GM18517 (cell line): ENCODE data around the gene APC2.

ENCODE experiments used
- ATAC-seq: cut with Tn5 transposase; IDR thresholded peaks from one replicate; pipeline ENCODE4 v1.9.1; 2021; ENCODE audit warnings: mild to moderate bottlenecking, moderate library complexity; ENCODE audit not compliant: unreplicated experiment

APC2 gene

DNA sequence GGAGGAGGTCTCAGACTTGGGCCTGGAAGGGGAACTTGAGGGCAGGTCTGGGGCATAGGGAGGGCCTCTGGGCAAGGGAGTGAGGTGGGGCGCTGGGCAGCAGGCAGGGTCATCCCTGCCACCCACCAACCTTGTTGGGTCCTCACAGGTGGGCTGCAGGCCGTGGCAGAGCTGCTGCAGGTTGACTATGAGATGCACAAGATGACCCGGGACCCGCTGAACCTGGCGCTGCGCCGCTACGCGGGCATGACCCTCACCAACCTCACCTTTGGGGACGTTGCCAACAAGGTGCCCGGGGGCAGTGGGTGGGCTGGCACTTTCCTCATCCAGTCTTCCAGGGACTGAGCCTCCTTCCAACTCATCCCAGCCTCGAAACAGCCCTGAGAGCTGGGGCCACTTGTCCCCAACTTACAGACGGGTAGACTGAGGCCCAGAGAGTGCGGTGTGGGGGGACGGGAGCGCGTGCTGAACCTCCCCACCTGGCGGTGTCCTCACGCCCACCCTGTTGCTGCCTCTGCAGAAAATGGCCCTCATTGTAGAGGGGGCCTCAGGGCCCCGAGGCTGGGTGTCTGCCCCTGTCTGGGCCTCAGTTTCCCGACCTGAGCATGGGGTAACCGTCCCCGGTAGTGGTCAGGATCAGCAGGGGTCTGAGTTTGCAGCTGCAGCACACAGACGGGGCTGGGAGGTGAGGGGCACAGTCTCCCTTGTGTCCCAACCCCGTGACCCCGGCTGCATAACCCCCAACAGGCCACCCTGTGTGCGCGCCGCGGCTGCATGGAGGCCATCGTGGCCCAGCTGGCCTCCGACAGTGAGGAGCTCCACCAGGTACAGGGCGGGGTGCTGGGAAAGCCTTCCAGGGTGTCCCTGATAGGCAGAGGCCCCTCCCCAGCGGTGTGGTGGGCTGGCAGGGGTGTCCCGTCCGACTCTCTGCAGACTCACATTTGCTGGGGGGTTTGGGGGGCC lies 10.4 kb downstream of the APC2 start:
- ATAC-seq: no peak

DNA sequence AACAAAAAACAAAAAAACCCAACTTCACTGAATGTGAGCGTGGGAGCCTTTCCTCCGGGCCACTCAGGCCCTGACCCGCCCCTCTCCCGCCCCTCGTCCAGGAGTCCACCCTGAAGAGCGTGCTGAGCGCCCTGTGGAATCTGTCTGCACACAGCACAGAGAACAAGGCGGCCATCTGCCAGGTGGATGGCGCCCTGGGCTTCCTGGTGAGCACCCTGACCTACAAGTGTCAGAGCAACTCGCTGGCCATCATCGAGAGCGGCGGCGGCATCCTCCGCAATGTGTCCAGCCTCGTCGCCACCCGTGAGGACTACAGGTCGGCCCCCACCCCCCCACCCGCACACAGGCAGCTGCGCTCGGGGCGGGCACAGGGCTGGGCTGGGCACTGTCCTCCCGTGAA lies 11.9 kb downstream of the APC2 start:
- ATAC-seq: no peak

DNA sequence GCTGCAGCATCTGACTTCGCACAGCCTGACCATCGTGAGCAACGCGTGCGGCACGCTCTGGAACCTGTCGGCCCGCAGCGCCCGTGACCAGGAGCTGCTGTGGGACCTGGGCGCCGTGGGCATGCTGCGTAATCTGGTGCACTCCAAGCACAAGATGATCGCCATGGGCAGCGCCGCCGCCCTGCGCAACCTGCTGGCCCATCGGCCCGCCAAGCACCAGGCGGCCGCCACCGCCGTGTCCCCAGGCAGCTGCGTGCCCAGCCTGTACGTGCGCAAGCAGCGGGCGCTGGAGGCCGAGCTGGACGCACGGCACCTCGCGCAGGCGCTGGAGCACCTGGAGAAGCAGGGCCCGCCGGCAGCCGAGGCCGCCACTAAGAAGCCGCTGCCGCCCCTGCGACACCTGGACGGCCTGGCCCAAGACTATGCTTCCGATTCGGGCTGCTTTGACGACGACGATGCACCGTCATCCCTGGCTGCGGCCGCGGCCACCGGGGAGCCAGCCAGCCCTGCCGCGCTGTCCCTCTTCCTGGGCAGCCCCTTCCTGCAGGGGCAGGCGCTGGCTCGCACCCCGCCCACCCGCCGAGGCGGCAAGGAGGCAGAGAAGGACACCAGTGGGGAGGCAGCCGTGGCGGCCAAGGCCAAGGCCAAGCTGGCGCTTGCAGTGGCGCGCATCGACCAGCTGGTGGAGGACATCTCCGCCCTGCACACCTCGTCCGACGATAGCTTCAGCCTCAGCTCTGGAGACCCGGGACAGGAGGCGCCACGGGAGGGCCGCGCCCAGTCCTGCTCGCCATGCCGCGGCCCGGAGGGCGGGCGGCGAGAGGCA lies 15.5 kb downstream of the APC2 start:
- ATAC-seq: no peak

DNA sequence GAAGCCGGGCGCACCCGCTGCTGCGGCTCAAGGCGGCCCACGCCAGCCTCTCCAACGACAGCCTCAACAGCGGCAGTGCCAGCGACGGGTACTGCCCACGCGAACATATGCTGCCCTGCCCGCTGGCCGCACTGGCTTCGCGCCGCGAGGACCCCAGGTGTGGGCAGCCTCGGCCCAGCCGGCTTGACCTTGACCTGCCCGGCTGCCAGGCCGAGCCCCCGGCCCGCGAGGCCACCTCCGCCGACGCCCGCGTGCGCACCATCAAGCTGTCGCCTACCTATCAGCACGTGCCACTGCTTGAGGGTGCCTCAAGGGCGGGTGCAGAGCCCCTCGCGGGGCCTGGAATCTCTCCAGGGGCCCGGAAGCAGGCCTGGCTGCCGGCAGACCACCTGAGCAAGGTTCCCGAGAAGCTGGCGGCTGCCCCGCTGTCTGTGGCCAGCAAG lies 16.1 kb downstream of the APC2 start:
- no peak for ATAC-seq

DNA sequence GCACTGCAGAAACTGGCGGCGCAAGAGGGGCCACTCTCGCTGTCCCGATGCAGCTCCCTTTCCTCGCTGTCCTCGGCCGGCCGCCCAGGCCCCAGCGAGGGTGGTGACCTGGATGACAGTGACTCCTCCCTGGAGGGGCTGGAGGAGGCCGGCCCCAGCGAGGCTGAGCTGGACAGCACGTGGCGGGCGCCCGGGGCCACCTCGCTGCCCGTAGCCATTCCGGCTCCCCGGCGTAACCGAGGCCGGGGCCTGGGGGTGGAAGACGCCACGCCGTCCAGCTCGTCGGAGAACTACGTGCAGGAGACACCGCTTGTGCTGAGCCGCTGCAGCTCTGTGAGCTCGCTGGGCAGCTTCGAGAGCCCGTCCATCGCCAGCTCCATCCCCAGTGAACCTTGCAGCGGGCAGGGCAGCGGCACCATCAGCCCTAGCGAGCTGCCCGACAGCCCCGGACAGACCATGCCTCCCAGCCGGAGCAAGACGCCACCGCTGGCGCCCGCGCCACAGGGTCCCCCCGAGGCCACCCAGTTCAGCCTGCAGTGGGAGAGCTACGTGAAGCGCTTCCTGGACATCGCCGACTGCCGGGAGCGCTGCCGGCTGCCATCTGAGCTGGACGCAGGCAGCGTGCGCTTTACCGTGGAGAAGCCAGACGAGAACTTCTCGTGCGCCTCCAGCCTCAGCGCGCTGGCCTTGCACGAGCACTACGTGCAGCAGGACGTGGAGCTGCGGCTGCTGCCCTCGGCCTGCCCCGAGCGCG lies 16.7 kb downstream of the APC2 start:
- ATAC-seq: no peak

DNA sequence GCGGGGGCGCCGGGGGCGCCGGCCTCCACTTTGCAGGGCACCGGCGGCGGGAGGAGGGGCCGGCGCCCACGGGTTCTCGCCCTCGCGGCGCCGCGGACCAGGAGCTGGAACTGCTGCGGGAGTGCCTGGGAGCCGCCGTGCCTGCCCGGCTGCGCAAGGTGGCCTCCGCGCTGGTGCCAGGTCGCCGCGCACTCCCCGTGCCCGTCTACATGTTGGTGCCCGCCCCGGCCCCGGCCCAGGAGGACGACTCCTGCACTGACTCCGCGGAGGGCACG lies 17.2 kb downstream of the APC2 start:
- ATAC-seq: no peak

DNA sequence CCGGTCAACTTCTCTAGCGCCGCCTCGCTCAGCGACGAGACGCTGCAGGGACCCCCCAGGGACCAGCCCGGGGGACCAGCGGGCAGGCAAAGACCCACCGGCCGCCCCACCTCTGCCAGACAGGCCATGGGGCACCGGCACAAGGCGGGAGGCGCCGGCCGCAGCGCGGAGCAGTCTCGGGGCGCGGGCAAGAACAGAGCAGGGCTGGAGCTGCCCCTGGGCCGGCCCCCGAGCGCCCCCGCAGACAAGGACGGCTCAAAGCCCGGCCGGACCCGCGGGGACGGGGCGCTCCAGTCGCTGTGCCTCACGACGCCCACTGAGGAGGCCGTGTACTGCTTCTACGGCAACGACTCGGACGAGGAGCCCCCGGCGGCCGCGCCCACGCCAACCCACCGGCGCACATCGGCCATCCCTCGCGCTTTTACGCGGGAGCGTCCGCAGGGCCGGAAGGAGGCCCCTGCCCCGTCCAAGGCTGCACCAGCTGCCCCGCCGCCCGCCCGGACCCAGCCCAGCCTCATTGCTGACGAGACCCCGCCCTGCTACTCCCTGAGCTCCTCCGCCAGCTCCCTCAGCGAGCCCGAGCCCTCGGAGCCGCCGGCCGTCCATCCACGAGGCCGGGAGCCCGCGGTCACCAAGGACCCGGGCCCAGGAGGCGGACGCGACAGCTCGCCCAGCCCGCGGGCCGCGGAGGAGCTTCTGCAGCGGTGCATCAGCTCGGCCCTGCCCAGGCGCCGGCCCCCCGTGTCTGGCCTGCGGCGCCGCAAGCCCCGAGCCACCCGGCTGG lies 17.8 kb downstream of the APC2 start:
- no peak for ATAC-seq

DNA sequence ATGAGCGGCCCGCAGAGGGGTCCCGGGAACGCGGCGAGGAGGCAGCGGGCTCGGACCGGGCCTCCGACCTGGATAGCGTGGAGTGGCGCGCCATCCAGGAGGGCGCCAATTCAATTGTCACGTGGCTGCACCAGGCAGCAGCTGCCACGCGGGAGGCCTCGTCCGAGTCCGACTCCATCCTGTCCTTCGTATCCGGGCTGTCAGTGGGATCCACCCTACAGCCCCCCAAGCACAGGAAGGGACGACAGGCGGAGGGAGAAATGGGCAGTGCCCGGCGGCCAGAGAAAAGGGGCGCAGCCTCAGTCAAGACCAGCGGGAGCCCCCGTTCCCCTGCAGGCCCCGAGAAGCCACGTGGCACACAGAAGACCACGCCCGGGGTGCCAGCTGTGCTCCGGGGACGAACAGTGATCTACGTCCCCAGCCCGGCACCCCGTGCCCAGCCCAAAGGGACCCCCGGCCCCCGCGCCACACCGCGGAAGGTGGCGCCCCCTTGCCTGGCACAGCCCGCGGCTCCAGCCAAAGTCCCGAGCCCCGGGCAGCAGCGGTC lies 18.4 kb downstream of the APC2 start:
- no peak for ATAC-seq

DNA sequence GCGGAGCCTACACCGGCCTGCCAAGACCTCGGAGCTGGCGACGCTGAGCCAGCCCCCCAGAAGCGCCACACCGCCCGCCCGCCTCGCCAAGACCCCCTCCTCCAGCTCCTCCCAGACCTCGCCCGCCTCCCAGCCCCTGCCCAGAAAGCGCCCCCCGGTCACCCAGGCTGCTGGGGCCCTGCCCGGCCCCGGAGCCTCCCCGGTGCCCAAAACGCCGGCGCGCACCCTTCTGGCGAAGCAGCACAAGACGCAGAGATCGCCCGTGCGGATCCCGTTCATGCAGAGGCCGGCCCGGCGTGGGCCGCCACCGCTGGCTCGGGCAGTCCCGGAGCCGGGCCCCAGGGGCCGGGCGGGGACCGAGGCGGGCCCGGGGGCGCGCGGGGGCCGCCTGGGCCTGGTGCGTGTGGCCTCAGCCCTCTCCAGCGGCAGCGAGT lies 18.9 kb downstream of the APC2 start:
- no peak for ATAC-seq

DNA sequence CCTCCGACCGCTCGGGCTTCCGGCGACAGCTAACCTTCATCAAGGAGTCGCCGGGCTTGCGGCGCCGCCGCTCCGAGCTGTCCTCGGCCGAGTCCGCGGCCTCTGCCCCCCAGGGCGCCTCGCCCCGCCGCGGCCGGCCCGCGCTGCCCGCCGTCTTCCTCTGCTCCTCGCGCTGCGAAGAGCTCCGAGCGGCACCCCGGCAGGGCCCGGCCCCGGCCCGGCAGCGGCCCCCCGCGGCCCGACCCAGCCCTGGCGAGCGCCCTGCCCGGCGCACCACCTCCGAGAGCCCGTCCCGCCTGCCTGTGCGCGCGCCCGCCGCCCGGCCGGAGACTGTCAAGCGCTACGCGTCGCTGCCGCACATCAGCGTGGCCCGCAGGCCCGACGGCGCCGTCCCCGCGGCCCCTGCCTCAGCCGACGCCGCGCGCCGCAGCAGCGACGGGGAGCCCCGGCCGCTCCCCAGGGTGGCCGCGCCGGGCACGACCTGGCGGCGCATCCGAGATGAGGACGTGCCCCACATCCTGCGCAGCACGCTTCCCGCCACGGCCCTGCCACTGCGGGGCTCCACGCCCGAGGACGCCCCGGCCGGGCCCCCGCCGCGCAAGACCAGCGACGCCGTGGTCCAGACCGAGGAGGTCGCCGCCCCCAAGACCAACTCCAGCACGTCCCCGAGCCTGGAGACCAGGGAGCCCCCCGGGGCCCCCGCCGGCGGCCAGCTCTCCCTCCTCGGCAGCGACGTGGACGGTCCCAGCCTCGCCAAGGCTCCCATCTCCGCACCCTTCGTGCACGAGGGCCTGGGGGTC lies 19.5 kb downstream of the APC2 start:
- ATAC-seq: no peak

DNA sequence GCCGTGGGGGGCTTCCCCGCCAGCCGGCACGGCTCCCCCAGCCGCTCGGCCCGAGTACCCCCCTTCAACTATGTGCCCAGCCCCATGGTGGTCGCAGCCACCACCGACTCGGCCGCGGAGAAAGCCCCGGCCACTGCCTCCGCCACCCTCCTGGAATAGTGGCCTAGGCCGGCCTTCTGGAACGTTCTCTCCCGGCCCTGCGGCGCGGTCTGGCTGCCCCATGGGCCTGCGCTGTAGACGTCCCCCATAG lies 20.1 kb downstream of the APC2 start:
- no peak for ATAC-seq

DNA sequence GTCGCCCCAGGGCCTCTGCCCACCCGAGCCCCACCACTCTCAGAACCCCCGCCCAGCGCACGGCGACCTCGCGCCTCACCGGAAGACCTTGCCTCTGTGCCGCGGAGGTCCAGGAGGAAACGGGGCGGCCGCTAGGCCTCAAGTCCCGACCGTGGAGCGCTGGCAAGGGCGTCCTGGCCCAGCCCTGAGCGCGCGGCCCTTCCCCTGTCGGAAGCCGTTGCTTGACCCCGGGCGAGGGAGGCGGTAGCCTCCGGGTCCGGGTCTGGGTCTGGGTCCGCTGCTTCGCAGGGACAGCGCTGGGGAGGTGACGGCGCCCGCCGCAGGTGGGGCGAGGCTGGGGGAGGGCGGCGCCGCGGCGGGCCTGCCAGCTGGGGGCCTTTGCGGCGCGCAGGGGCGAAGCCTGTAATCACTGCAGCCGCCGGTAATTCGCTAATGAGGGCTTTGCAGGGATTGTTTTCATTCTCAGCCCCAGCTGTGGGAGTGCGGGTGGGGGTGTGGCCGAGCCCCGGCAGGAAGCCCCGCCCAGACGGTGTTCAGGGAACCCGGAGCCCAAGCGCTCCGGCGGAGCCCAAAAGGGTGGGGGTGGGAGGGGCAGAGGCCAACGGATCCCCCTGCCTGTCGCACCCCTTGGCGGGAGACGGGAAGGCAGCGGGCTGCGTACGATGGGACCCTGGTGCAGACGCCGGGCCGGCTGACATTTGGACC lies 20.5 kb downstream of the APC2 start:
- no peak for ATAC-seq

DNA sequence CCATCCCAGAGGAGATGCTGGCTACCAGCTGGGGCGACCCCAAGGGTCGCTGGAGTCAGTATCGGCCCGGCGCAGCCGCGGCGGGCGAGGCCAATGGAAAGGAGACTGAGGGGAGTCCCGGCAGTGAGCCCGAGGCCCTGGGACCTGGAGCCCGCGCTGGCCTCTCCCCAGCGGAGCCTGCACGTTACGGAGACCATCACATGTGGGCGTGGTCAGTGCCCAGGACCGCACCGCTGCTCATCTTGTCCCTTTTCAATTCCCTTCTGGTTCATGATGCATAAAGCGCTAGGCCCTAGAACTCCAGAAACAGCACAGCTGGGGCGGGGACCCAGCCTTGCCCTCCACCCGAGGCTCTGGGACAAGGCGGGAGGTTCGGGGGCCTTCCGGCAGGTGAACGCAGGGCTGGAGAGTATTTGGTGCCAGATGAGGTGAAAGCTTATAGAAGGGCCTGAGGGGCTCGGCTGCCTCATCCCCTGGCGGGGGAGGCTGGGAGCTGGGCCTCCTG lies 21.1 kb downstream of the APC2 start:
- ATAC-seq: no peak

DNA sequence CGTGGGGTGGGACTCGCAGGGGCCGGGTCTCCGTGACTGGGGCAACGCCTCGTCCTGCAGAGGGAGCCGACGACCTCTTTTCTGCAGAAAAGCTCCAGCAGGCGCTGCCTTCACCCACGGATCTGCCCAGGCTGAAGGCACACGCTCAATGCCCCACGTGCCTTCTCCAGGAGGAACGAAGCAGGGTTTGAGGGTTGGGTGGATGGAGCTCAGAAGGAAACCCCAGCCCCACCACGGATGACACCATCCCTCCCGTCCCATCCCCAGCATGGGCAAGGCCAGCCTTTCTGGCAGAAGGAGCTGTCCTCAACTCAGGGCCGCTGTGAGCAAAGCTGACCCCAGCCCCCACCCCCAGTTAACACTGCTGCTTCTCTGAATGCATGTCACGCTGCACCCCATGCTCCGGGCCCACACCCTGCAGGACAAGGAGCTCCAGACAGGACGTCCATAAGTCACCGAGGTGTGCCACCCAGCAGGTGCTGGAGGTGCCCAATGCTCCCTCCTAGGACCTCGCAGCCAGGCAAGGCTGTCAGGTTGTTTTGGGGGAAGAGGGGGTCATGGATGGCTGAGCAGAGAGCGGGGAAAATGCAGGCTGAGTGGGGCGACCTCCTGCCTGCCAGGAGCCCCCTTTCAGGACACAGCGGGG lies 21.7 kb downstream of the APC2 start:
- no peak for ATAC-seq

DNA sequence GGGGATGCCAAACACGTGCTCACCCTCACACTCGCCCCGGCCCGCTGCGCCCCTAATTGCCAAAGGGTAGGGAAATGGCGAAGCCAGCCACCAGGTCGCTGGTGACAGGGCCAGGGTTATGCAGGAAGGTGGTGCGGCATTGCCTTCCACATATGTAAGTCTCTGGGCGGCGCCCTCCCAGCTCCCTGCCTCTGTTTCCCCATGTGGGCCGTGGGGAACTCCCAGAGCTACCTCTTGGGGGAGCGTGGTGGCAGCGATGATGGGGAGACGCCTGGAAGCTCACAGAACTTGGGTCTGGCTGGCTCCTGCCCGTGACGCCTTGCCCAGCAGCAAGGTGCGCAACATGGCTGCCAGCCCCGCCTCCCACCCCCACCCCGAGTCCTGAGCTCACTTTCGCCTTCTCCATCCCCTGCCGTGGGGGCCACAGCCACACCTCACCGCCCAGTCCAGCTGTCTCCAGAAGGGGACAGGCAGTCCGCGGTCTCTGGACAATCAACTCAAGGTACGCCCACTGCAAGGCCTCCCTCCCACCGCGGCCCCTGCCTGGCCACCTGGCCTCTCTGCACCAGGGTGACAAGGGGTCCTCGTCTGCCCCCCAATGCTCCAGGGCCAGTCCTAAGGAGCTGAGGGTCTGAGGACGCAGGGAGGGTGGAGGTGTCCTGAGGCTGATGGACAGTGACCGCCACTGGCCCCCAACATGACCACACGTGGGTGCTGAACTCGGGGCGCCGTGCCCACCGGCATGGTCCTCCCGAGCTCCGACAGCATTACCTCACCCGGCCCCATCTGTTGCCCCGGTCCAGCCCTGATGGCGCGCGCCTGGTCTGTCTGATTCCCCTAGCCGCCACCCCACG lies 22.5 kb downstream of the APC2 start:
- ATAC-seq: no peak

DNA sequence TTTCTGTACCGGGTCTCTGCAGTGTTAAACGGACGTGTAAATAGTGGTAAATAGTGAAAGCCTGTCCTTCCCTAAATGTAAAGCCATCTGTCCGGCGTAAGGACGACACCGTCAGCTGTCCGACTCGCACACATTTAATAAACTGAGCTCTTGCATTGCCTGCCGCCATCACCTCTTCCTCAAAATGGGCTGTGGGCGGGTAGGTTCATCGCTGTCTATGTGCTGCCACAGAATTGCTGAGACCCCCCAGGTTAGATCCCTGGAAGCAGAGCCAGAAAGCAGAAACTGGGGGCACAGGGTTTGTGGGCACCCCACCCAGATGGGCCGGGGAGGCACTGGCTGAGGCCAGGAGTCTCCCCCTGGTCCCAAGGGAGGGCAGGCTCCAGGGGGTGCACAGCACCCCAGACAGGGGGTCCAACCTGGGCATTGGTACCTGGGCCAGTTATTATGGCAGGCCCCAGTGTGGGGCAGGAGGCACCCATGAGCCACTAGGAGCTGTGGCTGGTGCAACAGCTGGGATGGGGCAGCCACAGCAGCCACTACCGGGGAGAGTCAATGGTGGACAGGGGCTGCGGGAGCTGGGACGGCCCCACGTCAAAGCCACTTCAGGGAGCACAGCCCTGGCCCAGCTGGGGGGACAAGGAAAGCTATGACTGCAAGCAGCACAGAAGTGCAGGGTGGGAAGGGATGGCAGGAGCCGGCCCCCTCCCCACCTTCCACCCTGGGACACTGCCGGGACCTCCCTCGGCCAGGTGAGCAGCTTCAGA lies 23.3 kb downstream of the APC2 start:
- ATAC-seq: no peak
